HG03460 (cell line): Measurements from ENCODE around the gene TGM5.

Source experiments
- ATAC-seq: cut with Tn5 transposase; IDR thresholded peaks from one replicate; pipeline ENCODE4 v1.9.1; 2021; ENCODE audit not compliant: unreplicated experiment

Gene TGM5

DNA sequence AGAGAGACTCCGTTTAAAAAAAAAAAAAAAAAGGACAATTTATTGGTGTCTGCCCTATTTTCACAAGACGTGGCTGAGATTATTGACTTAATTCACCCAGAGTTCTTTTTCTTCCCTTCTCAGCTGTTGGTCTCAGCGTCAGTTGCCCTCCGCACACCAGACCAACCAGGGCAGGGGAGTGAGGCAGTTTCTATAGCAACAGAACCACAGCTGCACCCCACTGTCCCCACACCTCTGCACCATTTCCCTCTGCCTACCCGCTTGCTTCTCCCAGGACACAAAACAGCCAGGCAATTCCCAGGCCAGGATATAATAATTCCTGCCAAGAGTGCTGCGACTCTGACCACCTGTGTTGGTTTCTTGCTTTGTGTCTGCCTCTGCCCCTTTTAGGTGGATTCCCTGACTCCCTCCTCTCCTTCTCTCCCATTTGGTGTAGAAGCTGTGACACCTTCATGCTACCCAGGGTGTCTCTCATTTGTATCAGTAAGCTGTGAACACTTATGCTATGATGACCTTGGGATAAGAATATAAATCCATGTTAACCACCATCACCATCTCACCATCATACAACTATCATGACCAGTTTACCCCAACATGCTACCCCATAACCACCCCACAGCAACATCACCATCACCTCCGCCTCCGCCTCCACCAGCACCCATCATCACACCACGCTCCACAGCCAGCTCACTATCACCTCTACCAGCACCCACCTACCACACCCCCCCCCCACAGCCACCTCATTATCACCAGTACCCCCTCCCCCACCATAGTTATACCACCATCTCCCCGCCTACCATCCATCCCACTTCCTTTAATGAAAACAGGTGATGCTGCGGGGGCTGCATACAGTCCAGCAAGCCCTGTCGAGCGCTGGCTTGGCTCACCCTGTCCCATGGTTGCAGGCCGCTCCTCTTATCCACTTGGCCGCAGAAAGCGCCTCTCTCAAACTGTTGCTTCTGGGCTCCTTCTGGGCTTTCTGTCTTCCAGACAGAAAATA is 46.5 kb downstream of the TGM5 start:
- ATAC-seq: no peak

DNA sequence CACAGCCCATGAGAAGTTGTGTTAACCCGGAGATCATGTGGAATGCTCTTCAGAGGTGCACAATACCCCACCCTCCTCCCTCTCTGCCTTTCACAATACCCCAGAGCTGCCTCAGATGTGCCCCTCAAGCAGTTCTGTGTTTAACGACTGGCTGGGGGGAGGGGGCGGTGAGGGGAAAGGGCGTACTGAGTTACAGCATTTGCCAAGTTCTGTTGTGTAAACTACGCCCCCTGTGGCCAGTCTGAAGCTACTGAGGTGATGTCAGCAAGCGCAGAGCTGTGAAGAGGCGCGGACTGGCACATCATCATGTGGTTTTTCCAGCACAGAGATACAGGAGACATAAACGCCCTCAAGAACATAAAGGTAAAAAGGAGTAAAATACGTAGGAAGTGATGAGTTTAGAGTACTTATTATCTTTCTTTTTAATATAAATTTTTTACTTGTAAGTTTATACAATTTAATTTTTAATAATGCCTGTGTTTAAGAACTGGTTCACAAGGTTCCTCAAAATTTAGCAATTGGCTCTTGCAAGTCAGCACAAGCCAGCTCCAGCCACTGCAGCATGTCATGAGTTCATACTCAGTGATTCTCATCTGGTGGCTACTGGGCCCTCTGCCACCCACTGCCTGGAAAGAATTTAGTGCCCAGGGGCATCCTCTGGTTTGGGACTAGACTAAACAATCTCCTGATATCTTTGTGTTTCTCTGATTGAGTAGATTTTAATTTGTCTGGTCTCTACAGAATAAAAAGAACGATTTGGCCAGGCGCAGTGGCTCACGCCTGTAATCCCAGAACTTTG is 47.6 kb downstream of the TGM5 start:
- no peak for ATAC-seq

DNA sequence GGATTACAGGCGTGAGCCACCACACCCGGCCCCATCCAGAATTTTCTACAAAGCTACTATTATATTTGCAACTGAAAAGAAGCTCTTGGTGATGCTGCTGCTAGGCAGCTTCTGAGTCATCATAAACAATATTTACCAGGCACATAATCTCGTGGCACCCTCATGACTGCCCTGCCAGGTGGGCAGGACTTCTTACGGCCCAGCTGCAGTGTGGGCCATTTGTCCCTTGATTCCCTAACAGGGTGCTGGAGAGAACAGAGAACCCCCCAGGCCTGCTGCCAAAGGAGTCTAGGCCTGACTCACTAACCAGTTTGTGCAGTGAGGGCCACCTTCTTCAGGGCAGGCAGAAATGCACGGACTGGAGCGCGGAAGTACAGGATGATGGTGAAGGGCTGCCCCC is 50.8 kb downstream of the TGM5 start:
- no peak for ATAC-seq

DNA sequence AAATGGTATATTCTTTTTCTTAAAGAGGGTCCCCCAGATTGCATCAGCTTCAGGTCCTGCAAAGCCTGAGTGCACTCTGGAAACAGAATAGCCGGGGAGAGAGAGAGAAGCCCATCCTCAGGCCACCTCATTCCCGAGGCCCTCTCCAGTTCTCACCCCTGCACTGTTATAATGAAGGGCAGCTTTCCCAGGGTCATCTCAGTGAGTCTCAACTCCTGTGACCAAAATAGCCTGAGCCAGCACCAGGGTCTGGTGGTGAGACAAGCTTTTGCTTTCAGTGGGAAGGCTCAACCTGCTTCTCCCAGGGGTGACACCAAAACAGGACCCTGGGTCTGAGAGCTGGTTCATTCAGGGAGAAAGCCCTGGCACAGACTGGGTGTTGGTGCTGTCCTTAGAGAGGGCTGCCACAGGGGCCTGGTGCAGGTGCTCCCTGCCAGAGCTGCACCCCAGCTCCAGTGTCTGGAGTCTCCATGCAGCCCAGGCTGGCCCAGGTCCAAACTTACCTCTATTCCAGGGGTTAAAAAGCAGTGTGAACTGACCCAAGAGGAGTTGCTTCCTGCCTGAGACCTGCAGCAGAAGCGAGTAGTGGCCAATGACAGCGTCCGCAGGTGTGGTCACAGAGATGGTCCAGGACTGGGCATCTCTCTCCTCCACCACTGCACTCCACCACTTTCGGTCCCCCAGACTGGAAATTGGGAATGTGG is 52.0 kb downstream of the TGM5 start:
- ATAC-seq: no peak

DNA sequence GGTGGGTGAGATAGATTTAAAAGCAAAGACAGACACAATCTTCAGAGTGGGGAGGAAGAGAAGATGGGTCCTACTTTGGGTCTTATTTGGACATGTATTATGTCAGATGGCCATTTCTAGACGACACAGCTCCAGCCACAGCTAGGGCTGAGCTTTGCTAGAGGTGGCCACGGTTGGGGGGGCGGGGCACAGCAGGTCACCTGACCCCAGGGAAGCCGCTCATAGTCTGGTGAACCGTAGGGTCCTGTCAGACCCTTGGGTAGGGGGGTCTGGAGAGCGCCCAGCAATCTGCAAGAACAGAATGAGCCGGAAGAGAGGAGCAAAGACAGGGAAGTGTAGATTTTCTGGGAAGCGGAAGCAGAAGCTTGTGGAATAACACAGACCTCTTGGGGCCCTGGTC is 52.6 kb downstream of the TGM5 start:
- no peak for ATAC-seq

DNA sequence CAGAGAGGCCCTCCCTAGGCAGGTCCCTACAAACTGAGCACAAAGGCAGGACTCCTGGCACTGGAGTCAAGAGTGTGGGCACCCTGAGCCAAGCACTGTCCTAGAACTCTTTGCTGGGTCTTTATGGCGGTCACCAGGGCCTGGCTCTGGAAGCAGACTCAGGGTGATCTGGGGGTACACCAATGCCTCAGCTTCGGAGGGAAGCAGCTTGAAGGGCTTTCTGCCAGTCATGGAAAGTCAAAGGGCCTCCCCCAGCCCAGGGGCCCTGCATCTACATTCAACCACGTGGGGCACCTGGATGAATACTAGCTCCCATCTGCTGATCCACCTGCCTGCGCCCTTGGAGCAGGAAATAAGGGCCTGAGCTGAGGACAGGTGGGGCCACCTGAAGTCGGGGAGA is 53.3 kb downstream of the TGM5 start:
- no peak for ATAC-seq

DNA sequence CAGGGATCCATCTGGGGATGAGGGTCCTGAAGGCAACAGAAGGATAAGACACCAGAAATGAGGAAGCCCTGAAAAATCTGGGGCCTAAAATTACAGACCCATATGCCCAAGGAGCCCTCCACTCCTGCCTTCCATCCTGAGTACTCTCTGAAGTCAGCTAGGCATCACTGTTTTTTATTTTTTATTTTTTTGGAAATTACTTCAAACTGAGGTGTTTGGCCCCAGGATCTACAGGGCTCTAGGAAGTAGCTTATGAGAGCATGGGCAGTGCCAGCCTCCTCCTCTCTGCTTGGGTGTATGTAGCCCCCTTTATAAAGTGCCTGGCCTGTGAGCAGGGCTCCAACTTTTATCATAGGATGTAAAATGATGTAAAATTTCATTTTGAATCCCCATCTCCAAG is 53.8 kb downstream of the TGM5 start:
- ATAC-seq: no peak

DNA sequence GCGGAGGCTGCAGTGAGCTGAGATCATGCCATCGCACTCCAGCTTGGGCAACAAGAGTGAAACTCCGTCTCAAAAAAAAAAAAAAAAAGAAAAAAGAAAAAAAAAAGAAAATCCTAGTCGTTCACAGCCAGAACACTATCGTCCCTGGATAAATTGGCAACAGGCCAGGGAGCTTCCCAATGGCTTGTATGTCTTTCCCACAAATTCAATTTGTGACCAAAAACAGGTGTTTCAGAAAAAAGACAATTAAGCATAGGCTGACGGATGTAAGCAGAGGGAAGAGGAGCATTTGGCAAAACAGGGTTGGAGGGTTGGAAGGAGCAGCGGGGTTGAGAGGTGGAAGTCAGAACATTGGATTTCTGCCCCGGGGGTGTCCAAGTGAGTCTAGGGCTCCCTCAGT is 54.4 kb downstream of the TGM5 start:
- ATAC-seq: no peak

DNA sequence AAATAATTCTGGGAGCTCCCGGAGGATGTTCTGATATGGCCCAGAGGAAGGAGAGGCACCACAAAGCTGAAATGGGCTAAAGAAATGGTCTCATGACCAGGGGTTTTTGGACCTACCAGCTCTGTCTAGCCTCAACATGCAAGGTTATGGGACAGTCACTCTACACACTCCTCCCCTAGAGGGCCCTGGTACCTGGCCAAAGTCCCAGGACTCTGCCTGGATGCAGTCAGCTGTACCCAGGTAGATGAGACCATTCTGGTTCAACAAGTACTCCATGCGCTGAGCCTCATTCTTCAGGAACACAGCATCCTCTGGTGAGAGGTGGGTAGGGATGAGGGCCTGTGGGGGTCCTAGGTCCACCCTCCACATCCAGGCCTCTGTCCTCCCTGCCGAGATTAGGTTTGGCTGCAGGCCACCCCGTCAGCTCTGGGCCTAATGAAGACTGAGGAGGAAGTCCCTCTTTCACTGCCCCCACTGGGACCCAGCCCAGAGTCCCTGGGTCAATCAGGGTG is 55.4 kb downstream of the TGM5 start:
- ATAC-seq: no peak

DNA sequence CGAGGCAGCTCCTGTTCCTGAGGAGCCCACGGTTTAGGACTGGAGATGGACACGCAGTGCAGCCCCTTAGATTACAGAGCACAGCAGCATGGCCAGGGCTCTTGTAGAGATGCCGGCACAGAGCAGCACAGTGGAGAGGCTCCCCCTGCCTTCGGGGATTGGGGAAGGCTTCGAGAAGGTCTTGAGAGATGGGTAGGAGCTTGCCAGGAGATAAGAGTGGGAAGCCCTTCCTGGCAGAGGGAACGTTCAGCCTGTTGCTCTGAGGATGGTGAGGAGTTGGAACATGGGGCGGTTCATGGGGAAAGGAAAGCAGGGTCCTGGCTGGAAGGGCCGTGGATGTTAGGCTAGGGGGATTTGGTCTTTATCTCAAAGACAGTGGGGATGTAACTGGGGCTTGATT is 55.9 kb downstream of the TGM5 start:
- no peak for ATAC-seq

DNA sequence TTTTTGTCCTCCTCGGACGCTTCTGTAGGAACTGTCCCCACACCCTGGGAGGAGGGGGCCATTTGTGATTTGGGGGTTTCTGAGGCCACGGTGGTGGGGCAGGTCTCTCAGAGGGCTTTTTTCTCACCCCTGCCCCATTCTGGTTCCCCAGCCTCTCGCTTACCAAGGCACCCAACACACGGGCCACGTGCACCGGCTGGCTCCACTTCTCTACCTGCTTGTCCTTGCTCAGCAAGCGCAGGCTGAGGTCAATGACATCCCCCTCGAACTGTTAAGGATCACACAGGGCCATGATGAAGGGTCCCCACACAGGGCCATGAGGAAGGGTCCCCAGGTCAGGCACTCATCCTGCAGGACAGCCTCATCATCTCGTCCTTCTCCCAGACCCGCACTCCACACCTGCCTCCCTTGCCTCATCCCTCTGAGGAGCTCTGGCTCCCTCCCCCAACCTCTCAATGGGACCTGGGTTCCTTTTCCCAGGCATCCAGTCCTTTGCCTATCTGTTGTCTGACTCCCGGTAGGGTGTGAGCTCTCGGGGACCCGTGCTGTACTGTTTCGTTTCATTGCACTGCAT is 56.5 kb downstream of the TGM5 start:
- ATAC-seq: no peak

DNA sequence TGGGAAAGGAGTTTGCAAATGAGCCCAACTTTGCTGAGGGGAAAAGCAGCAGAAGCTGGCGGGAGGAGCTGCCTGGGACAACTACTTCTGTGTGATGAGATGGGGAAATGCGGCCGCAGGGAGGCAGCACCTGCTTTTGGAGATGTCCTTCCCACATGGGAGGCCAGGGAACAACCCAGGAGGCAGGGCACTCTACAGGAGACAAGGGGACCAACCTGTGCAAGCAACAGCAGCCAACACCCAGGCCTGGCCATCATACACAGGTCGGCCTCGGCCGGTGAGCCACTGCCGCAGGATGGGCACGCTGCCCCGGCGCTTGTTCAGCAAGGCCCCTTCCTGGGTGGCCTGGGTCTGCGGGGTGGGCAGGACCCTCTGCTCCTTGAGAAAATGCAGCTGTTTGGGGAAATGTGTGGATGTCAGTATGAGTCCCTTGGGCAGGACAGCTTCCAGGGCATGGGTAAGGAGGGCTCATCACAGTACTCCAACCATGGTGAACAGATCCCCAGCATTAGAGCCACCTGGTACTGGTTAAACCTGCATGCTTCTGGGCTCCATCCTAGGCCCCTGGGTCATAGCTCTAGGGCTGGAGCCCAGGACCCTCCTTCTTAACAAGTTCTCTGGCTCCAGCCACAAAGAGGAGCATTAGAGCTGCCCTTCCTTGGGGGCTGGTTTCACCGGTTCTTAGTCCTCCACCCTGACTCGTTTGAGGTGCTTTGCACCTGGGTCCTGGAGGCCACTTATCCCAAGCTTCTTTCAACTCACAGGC is 57.5 kb downstream of the TGM5 start:
- ATAC-seq: no peak

DNA sequence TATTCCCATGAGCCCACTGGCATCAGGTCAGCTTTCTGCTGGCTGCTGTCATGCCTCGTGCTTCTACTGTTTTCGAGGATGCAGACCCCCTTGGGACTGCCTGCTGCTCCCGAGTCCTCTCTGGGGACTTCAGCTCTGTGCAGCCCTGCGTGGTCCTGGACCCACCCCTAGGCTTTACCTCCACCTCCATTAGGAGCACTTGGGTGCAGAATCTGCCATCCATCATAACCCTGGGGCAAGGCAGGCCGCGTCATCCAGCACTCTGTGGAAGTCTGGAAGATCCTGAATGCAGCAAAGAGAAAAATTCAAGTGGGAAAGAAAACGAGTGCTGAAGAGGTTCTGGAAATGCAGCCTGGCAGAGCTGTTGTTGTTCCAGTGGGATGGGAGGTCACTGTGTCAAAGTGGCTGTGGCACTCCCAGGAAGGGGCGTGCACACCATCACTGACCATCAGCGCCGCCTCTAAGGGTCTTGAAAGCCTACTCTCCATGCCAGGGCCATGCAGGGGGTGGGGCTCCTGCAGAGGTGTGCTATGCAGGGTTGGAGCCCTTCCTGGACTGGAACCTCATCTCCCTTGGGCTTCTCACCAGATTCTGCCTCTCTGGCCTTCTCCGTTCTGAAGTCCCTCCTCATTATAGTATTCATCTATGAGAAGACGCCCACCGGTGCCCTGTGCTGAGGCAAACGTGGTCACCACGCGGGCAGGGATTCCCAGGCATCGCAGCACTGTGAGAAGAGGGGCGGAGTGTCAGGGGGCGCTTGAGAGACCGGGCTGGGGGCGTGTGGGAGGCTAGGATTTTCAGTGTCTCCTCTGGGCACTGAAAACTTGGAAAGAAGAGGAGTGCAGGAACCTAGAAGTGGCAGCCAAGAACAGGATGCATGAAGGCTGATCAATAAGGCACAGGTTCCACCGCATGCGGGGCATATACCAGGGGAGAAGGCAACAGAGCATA is 58.4 kb downstream of the TGM5 start:
- ATAC-seq: no peak

DNA sequence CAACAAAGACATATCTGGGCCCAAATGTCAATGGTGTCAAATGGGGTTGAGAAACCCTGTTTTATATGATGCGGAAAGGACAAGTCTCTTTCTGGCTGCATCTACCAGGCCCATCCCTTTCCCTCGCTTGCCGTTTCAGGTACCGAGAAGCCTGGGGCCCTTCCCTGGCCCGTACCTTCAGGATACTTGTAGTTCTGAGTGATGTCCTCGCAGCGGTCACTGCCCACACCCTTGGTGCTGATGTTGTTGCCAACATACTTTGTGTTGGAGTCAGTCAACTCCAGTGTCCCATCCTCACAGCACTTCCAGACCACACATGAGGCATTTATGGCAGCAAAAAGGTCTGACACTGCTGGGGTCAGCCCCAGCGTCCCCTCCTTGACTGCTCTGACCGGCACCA is 59.7 kb downstream of the TGM5 start:
- no peak for ATAC-seq

DNA sequence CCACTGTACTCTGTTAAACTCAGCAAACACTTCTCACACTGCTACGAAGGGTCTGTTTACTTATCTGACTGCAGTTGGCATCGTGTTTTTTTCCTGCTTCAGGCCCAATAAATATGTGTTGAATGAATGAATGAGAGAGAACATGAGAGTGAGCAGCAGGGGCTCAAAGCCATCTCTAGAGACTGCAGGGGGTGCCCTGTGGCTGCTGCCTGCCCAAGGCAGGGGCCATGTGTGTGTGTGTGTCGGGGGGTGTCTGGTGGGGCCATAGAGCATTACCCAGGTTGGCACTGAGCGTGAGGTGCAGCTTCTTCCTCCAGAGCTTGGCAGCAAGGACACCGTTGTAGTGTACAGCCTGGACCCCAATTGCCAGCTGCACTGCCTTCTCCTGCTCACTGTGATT is 60.7 kb downstream of the TGM5 start:
- ATAC-seq: no peak

DNA sequence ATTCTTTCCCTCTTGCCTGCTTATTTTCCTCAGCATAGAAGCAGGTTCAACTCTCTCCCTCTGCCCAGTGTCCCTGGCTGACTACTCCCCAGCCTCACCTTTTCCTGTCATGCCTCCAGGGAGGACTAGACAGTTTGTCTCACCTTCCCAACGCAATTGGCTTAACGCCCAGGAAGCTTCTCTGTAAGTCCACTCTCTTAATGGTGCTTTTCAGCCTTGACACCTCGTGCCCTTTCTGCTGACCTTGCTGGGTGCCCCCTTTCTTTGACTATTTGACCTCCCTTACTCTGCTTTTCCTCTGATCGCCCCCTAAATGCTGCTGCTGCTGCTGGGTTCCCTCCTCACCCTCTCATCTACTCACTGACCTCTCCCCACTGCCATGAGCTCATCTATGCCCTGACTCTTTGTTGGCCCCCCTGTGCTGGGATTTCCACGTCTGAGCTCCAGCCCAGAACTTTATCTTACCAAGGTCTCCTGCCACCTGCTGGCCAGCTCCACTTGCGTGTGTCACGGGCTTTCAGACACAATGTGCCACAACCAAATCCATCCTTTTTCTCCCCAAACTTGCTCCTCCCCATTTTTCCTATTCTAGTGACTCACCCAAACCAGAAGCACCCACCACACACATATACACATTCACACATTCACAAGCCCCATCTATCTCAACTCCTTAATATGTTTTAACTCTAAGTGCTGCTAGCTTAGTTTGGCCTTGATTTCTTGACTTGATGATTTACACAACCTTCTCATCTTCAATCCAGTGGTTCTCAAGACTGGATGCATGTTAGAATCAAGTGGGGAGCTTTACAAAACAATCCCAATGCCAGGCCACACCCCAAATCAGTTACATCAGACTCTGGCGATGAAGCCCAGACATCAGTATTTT is 62.5 kb downstream of the TGM5 start:
- no peak for ATAC-seq

DNA sequence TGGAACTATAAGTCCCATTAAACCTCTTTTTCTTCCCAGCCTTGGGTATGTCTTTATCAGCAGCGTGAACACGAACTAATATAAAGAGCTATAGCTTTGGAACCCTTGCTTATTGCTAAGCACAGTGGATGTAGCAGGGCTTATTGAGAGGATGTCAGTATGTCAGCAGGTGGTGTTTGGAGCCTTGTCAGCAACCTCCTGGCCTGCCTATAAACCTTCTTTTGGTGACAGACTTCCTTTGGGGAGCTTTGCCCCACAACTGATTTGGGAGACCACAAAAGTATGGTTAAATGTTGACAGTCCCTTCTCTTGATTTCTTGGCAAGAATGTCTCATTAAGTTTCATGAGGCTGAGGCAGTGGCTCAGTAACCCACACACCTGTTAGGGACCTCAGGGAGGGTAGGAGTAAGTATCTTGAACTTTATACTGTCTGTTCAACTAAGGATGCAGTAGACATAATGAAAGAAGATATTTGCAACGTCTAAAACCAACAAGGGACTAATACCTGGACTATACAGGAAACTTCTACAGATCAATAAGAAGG is 66.7 kb downstream of the TGM5 start:
- ATAC-seq: no peak

DNA sequence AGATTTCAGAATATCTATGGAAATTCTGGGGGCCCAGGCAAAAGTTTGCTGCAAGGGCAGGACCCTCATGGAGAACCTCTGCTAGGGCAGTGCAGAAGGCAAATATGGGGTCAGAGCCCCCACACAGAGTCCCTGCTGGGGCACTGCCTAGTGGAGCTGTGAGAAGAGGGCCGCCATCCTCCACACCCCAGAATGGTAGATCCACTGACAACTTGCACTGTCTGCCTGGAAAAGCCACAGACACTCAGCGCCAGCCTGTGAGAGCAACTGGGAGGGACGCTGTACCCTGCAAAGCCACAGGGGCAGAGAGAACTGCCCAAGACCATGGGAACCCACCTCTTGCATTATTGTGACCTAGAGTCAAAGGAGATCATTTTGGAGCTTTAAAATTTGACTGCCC is 67.7 kb downstream of the TGM5 start:
- ATAC-seq: no peak
